ENCODE results near the gene CD248. TPM values are rescaled to one million over a fixed set of nuclear protein-coding genes. Genes with fewer than 3 reads are reported as not detected.

CD248 gene
- total RNA-seq, 2 donors from 2014 or later = 0.33 to 0.40 TPM

DNA sequence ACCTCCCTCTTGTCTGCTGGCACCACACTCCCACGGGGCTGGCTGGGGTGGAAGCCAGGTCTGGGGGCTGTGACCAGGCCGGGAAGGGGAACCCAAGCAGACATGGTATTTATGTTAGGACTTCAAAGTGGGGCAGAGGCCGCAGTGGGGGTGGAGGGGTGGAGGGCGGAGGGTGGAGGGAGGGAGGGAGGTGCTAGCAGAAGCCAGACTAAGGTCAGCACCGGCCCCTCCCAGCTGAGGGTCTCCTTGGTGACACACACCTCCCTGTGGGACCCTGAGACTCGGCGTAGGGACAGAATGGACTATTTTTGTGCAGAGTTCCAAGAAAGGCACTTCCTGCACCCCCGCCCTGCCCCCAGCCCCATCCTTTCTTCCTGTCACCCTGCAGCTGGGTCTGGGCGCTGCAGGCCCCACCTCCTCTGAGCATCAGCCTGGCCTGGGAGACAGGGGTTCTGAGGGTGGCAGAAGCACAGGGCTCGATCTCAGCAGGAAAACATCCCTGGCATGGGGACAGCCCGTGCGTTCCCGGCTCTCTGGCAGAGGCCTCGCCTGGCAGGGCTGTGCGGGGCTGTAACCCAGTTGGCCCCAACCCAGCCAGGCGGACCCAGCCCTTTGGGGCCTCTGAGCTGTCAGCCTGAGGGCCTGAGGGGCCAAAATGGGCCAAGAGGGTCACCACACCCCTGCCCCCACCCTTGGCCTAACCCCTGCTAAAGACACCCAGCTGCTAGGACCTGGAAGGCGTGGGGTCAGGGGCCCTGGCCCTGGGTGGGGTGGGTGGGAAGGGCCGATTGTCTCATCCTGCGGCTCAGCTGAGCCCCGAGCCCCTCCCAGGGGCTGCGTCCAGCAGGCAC lies 9.6 kb upstream of the CD248 start:
- Histone ChIP-seq H3K4me1 (ENCODE audit: control insufficient read depth, insufficient read depth, low read length) (no peaks in the 10 kb centered on the region), H3K27ac (ENCODE audit: low read depth, low read length) (no peak overlapping the region), H3K9me3 (ENCODE audit: control insufficient read depth, low read length) (no peaks in the 10 kb centered on the region), H3K36me3 (ENCODE audit: control insufficient read depth, insufficient read depth, low read length) (no peaks in the 10 kb centered on the region), H3K4me3 (ENCODE audit: low read length) (no peak overlapping the region), H3K27me3 (ENCODE audit: control insufficient read depth, insufficient read depth, low read length, poor library complexity, severe bottlenecking) (no peaks in the 10 kb centered on the region), H3K9ac (ENCODE audit: extremely low read depth, low read length, poor library complexity, severe bottlenecking) (no peak overlapping the region)
- no peak overlapping the region for H3K27ac Mint-ChIP-seq
- H3K4me1 Mint-ChIP-seq = peaks cover 4% of the 10 kb centered on the region
- no peak for TF ChIP-seq CTCF (conservative IDR thresholded peaks at IDR 0.05)
- peaks cover 10% of the 10 kb centered on the region for H3K27me3 Mint-ChIP-seq (ENCODE audit: insufficient read depth)
- no peaks in the 10 kb centered on the region for H3K9me3 Mint-ChIP-seq
- DNase-seq = no peak
- no peaks in the 10 kb centered on the region for H3K36me3 Mint-ChIP-seq (ENCODE audit: low read depth)
- 83 to 84% methylated on average over 6 to 21 of the region's 21 CpGs for WGBS, 2 experiments (ENCODE audit: insufficient coverage in 1 of 2, insufficient read length in 1 of 2)
- H3K4me3 Mint-ChIP-seq = no peak overlapping the region

DNA sequence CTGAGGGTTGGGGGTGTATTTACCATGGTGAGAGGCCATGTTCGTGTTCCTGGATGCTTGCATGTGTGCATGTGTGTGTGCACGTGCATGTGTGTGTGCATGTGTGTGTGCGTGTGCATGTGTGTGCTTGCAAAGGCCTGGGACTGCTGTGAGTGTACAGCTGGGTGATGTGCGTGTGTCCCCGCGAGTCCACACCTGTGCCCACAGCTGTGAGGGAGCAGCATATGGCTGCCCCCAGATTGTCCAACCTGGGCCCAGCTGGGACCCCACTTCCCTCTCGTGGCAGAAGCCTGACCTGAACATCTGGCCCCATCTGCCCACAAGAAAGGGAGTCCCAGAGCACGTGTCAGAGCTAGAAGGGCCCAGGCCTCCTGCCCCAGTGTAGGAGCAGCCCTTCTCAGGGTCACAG lies 8.4 kb upstream of the CD248 start:
- Mint-ChIP-seq H3K4me1 (peaks cover 4% of the 10 kb centered on the region), H3K27me3 (ENCODE audit: insufficient read depth) (peaks cover 11% of the 10 kb centered on the region), H3K36me3 (ENCODE audit: low read depth) (no peaks in the 10 kb centered on the region), H3K27ac (no peak overlapping the region), H3K4me3 (no peak overlapping the region), H3K9me3 (peaks cover 2% of the 10 kb centered on the region)
- Histone ChIP-seq H3K9ac (ENCODE audit: extremely low read depth, low read length, poor library complexity, severe bottlenecking) (no peak overlapping the region), H3K9me3 (ENCODE audit: control insufficient read depth, low read length) (no peaks in the 10 kb centered on the region), H3K4me1 (ENCODE audit: control insufficient read depth, insufficient read depth, low read length) (no peaks in the 10 kb centered on the region), H3K27ac (ENCODE audit: low read depth, low read length) (no peak overlapping the region), H3K27me3 (ENCODE audit: control insufficient read depth, insufficient read depth, low read length, poor library complexity, severe bottlenecking) (no peaks in the 10 kb centered on the region), H3K4me3 (ENCODE audit: low read length) (no peak overlapping the region), H3K36me3 (ENCODE audit: control insufficient read depth, insufficient read depth, low read length) (no peaks in the 10 kb centered on the region)
- no peak for TF ChIP-seq CTCF (conservative IDR thresholded peaks at IDR 0.05)
- no peak for DNase-seq
- 86 to 87% methylated on average over 4 to 8 of the region's 8 CpGs for WGBS, 2 experiments (ENCODE audit: insufficient coverage in 1 of 2, insufficient read length in 1 of 2)

DNA sequence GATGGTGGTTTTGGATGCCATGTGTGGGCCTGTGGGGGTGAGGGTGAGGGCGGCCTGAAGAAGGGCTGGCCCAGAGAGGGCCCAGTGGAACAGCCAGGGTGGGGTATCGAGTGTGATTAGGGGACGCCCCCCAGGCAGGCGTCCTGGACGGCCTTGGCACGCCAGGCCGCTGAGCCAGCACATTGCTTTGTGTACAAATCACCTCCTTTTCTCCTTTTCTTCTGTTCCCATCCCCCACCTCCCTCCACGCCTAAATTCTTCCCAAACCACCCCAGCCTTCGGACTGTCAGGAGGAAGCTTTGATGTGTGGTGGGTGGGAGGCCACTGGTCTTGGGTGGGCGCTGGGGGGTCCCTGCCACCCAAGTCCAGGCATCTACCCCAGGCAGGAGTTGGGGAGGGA lies 7.8 kb upstream of the CD248 start:
- no peaks in the 10 kb centered on the region for H3K4me1 ChIP-seq (ENCODE audit: control insufficient read depth, insufficient read depth, low read length)
- H3K36me3 ChIP-seq (ENCODE audit: control insufficient read depth, insufficient read depth, low read length) = no peaks in the 10 kb centered on the region
- no peaks in the 10 kb centered on the region for H3K27me3 ChIP-seq (ENCODE audit: control insufficient read depth, insufficient read depth, low read length, poor library complexity, severe bottlenecking)
- no peaks in the 10 kb centered on the region for H3K36me3 Mint-ChIP-seq (ENCODE audit: low read depth)
- no peaks in the 10 kb centered on the region for H3K9me3 ChIP-seq (ENCODE audit: control insufficient read depth, low read length)
- DNase-seq = no peak
- H3K9ac ChIP-seq (ENCODE audit: extremely low read depth, low read length, poor library complexity, severe bottlenecking) = no peak overlapping the region
- H3K4me3 ChIP-seq (ENCODE audit: low read length) = no peak overlapping the region
- H3K9me3 Mint-ChIP-seq = peaks cover 8% of the 10 kb centered on the region
- H3K4me3 Mint-ChIP-seq = no peak overlapping the region
- peaks cover 4% of the 10 kb centered on the region for H3K4me1 Mint-ChIP-seq
- WGBS, 2 experiments (ENCODE audit: insufficient coverage in 1 of 2, insufficient read length in 1 of 2) = 64 to 74% methylated on average over 4 to 9 of the region's 10 CpGs
- no peak overlapping the region for H3K27ac ChIP-seq (ENCODE audit: low read depth, low read length)
- TF ChIP-seq CTCF (conservative IDR thresholded peaks at IDR 0.05) = no peak
- H3K27me3 Mint-ChIP-seq (ENCODE audit: insufficient read depth) = peaks cover 15% of the 10 kb centered on the region
- no peak overlapping the region for H3K27ac Mint-ChIP-seq

All from endodermal cell (in vitro differentiated cells).